Tibial nerve (tissue), 4 donors: ENCODE measurements around the gene LDB3. TPM values are rescaled to one million over a fixed set of nuclear protein-coding genes. Genes with fewer than 3 reads are reported as not detected.

Experiments used
- DNase-seq, 2 donors: peaks; one replicate each; pipeline ENCODE4 v3.0.0-alpha.2; 2019; ENCODE audit warnings: low spot score in 2 of 2
- H3K27ac ChIP-seq, 4 donors: fragments of 200-600 bp; sonication (generic) in 3 of 4; one replicate each; pipeline ENCODE4 v1.5.1; 2017 to 2019; ENCODE audit warnings: mild to moderate bottlenecking in 1 of 4
- H3K27me3 ChIP-seq, 2 donors: fragments of 200-600 bp; sonication (generic) in 1 of 2; one replicate each; pipeline versions ENCODE4 v1.5.1 to v1.6.0; 2017 to 2019
- H3K36me3 ChIP-seq, 3 donors: fragments of 200-600 bp; sonication (generic); one replicate each; pipeline ENCODE4 v1.5.1; 2018 to 2019
- H3K4me1 ChIP-seq, 4 donors: fragments of 200-600 bp; sonication (generic) in 3 of 4; one replicate each; pipeline ENCODE4 v1.5.1; 2017 to 2019
- H3K4me3 ChIP-seq, 4 donors: fragments of 200-600 bp; sonication (generic) in 3 of 4; one replicate each; pipeline ENCODE4 v1.5.1; 2017 to 2019; ENCODE audit warnings: mild to moderate bottlenecking in 1 of 4, moderate library complexity in 1 of 4
- H3K9me3 ChIP-seq, 4 donors: fragments of 200-600 bp; sonication (generic) in 3 of 4; one replicate each; pipeline ENCODE4 v1.5.1; 2017 to 2019
- CTCF ChIP-seq, 5 experiments: fragments of 200-600 bp in 3 of 5; fragments of 450-650 bp in 2 of 5; sonication (generic) in 3 of 5; IDR thresholded peaks; one replicate each; pipeline ENCODE4 v1.5.1; 2016 to 2019; ENCODE audit warnings: antibody characterized with exemption in 5 of 5, mild to moderate bottlenecking in 3 of 5, moderate library complexity in 2 of 5
- EP300 ChIP-seq, 2 donors: sonication (generic); formaldehyde crosslinking; IDR thresholded peaks; one replicate each; pipeline ENCODE4 v1.6.1; 2017; ENCODE audit warnings: antibody characterized with exemption in 2 of 2, mild to moderate bottlenecking in 1 of 2
- POLR2A ChIP-seq, 2 donors: fragments of 450-650 bp; IDR thresholded peaks; one replicate each; pipeline ENCODE4 v1.6.1; 2017; ENCODE audit warnings: antibody characterized with exemption in 2 of 2, mild to moderate bottlenecking in 2 of 2, moderate library complexity in 2 of 2
- WGBS, 2 donors: methylation state at CpG; one replicate each; pipeline ENCODE4 v1.1.5; 2018; 5-methylcytosine and 5-hydroxymethylcytosine counted together
- total RNA-seq, 4 donors: library from RNA; depleted of rRNA; stranded (reverse); fragments of >200 nt; gene quantifications; one replicate each; pipeline ENCODE4 v1.1.0, GENCODE V29; 2016

The LDB3 gene
- total RNA-seq, 4 donors from 2014 or later, result 5.4 to 18.6 (median 7.5) TPM

GRCh38 chr10:86670876-86671275 lies 2.6 kb downstream of the LDB3 start:
- Histone ChIP-seq H3K36me3 (no peaks in the 10 kb centered on the region), H3K9me3 (no peaks in the 10 kb centered on the region), H3K4me1 (peaks cover 0 to 29% (median 0%) of the 10 kb centered on the region in 4 donors), H3K27ac (peak overlapping the region in 2 of 4 donors; percentile 28 to 63), H3K27me3 (no peaks in the 10 kb centered on the region), H3K4me3 (peak overlapping the region in 1 of 4 donors; percentile 33)
- TF ChIP-seq CTCF (IDR thresholded peaks at IDR 0.05), result no peak
- TF ChIP-seq EP300 (IDR thresholded peaks at IDR 0.05), result no peak
- TF ChIP-seq POLR2A (IDR thresholded peaks at IDR 0.05), result no peak
- DNase-seq, result no peak
- WGBS, 2 donors, result 83 to 86% methylated on average over 5 to 7 of the region's 8 CpGs

GRCh38 chr10:86671419-86671818 lies 3.1 kb downstream of the LDB3 start:
- no peak for DNase-seq
- no peaks in the 10 kb centered on the region for H3K9me3 ChIP-seq
- H3K27ac ChIP-seq, result peak overlapping the region in 2 of 4 donors; percentile 28 to 63
- H3K36me3 ChIP-seq, result no peaks in the 10 kb centered on the region
- H3K27me3 ChIP-seq, result no peaks in the 10 kb centered on the region
- H3K4me1 ChIP-seq, result peaks cover 0 to 29% (median 0%) of the 10 kb centered on the region in 4 donors
- WGBS, 2 donors, result 60 to 69% methylated on average over 3 of the region's 3 CpGs
- peak overlapping the region in 1 of 4 donors; percentile 33 for H3K4me3 ChIP-seq
- TF ChIP-seq EP300 (IDR thresholded peaks at IDR 0.05), result no peak
- TF ChIP-seq POLR2A (IDR thresholded peaks at IDR 0.05), result no peak
- no peak for TF ChIP-seq CTCF (IDR thresholded peaks at IDR 0.05)

GRCh38 chr10:86671985-86672710 lies 3.8 kb downstream of the LDB3 start:
- Histone ChIP-seq H3K36me3 (no peaks in the 10 kb centered on the region), H3K4me1 (peaks cover 0 to 29% (median 0%) of the 10 kb centered on the region in 4 donors), H3K27me3 (no peaks in the 10 kb centered on the region), H3K27ac (peak overlapping the region in 2 of 4 donors; percentile 8 to 63), H3K4me3 (no peak overlapping the region), H3K9me3 (no peaks in the 10 kb centered on the region)
- WGBS, 2 donors, result 54 to 57% methylated on average over 12 of the region's 12 CpGs
- TF ChIP-seq POLR2A (IDR thresholded peaks at IDR 0.05), result no peak
- peak; percentile 47 to 49 for TF ChIP-seq EP300 (IDR thresholded peaks at IDR 0.05)
- TF ChIP-seq CTCF (IDR thresholded peaks at IDR 0.05), result no peak
- DNase-seq, result no peak

GRCh38 chr10:86673216-86673826 lies 5.0 kb downstream of the LDB3 start:
- Histone ChIP-seq H3K4me1 (peaks cover 0 to 29% (median 0%) of the 10 kb centered on the region in 4 donors), H3K4me3 (no peak overlapping the region), H3K27me3 (no peaks in the 10 kb centered on the region), H3K36me3 (no peaks in the 10 kb centered on the region), H3K9me3 (no peaks in the 10 kb centered on the region), H3K27ac (peak overlapping the region in 2 of 4 donors; percentile 9 to 36)
- no peak for DNase-seq
- no peak for TF ChIP-seq CTCF (IDR thresholded peaks at IDR 0.05)
- TF ChIP-seq POLR2A (IDR thresholded peaks at IDR 0.05), result no peak
- TF ChIP-seq EP300 (IDR thresholded peaks at IDR 0.05), result no peak
- WGBS, 2 donors, result 67 to 72% methylated on average over 6 of the region's 6 CpGs
